HepG2 (cell line): ENCODE results near the gene DGKG. TPM values are rescaled to one million over a fixed set of nuclear protein-coding genes. Genes with fewer than 3 reads are reported as not detected.
A peak's percentile ranks its signal among the peaks of the same experiment; 100 is the strongest.

Experiments used
- ARID5B ChIP-seq: IDR thresholded peaks from 2 replicates; pipeline ENCODE4 v1.4.0; 2020; ENCODE audit warnings: mild to moderate bottlenecking, missing genetic modification reagents
- CCDC6 ChIP-seq: sonication (generic); formaldehyde crosslinking; IDR thresholded peaks from 2 replicates; pipeline ENCODE4 v1.8.1; 2022; ENCODE audit warnings: mild to moderate bottlenecking, missing genetic modification reagents, moderate library complexity
- GMEB1 ChIP-seq: sonication (generic); formaldehyde crosslinking; IDR thresholded peaks from 2 replicates; pipeline ENCODE4 v1.5.1; 2020; ENCODE audit warnings: missing genetic modification reagents, mild to moderate bottlenecking, borderline replicate concordance
- GTF3A ChIP-seq: sonication (generic); formaldehyde crosslinking; conservative IDR thresholded peaks from 2 replicates; pipeline ENCODE4 v1.4.0; 2020; ENCODE audit warnings: mild to moderate bottlenecking, missing genetic modification reagents
- KAT8 ChIP-seq: IDR thresholded peaks from 2 replicates; pipeline ENCODE4 v1.6.1; 2016; ENCODE audit warnings: missing genetic modification reagents, missing compliant biosample characterization
- SNAPC2 ChIP-seq: sonication (generic); formaldehyde crosslinking; IDR thresholded peaks from 2 replicates; pipeline ENCODE4 v1.8.1; 2022; ENCODE audit warnings: mild to moderate bottlenecking, missing genetic modification reagents
- SNAPC4 ChIP-seq: sonication (generic); formaldehyde crosslinking; IDR thresholded peaks from 2 replicates; pipeline ENCODE4 v1.4.0; 2020; ENCODE audit warnings: mild to moderate bottlenecking, missing genetic modification reagents
- SOX6 ChIP-seq, 2 experiments: fragments of 450-650 bp in 1 of 2; sonication (generic) in 1 of 2; formaldehyde crosslinking in 1 of 2; IDR thresholded peaks; 2 replicates each; pipeline versions ENCODE4 v1.4.0 to v1.6.1; 2017 to 2020; ENCODE audit warnings: antibody characterized with exemption in 1 of 2, mild to moderate bottlenecking in 1 of 2, missing genetic modification reagents in 1 of 2
- SRSF1 ChIP-seq: fragments of 200-400 bp; formaldehyde crosslinking; optimal IDR thresholded peaks from 2 replicates; pipeline ENCODE3; 2017; ENCODE audit warnings: mild to moderate bottlenecking, low read depth, low read length, moderate library complexity
- ZMYM4 ChIP-seq: sonication (generic); formaldehyde crosslinking; IDR thresholded peaks from 2 replicates; pipeline ENCODE4 v1.8.1; 2023; ENCODE audit warnings: mild to moderate bottlenecking, missing genetic modification reagents
- ZNF264 ChIP-seq: sonication (generic); formaldehyde crosslinking; IDR thresholded peaks from 2 replicates; pipeline ENCODE4 v1.4.0; 2020; ENCODE audit warnings: missing genetic modification reagents
- ZNF513 ChIP-seq: sonication (generic); formaldehyde crosslinking; conservative IDR thresholded peaks from 2 replicates; pipeline ENCODE4 v1.5.0; 2020; ENCODE audit warnings: missing genetic modification reagents
- ZNF564 ChIP-seq: sonication (generic); formaldehyde crosslinking; IDR thresholded peaks from 2 replicates; pipeline ENCODE4 v1.8.1; 2023; ENCODE audit warnings: mild to moderate bottlenecking, missing genetic modification reagents
- polyA plus RNA-seq, 8 experiments: library from polyadenylated mRNA; depleted of rRNA in 3 of 8; stranded (reverse) in 7 of 8; unstranded in 1 of 8; fragments of >200 nt; fragmentation: Illumina TruSeq in 4 of 8; extraction: Trizol in 4 of 8; gene quantifications; 2 replicates each; pipeline versions ENCODE4 v1.2.1 to v1.2.3, GENCODE V29; 2011 to 2016; ENCODE audit warnings: low read depth in 4 of 8, missing spikeins in 1 of 8, mixed read lengths in 1 of 8; ENCODE audit not compliant: insufficient read depth in 1 of 8
- total RNA-seq, 5 experiments: library from RNA; depleted of rRNA; stranded (reverse); fragments of >200 nt; fragmentation: Illumina TruSeq; extraction: Trizol; gene quantifications; 2 replicates each; pipeline ENCODE4 v1.2.3, GENCODE V29; 2016; ENCODE audit warnings: low read depth in 1 of 5
- TF ChIP-seq, protein P1 (sequence below): sonication (generic); formaldehyde crosslinking; IDR thresholded peaks from 2 replicates; pipeline ENCODE4 v1.4.0; 2020; ENCODE audit warnings: missing genetic modification reagents, low read depth, mild to moderate bottlenecking, borderline replicate concordance

Gene DGKG
- total and polyA plus RNA-seq, 2 of the 13 experiments (the other 11 are each of a cell fraction or from before 2014, with no cell fraction given) = 3.8 to 6.2 TPM

GRCh38 chr3:186259612-186260383 is 102.2 kb downstream of the DGKG start (continued):
- TF ChIP-seq SRSF1 (no peak), SNAPC4 (CRISPR knock-in tag) (0 out of 2 replicates have a peak, but pooled peaks have one; percentile 27), SOX6 (IDR thresholded peaks at IDR 0.05) (no peak), SOX6 (CRISPR knock-in tag; IDR thresholded peaks at IDR 0.05) (peak; percentile 32; the same call in 1 of the 2 replicates), GMEB1 (CRISPR knock-in tag) (no peak), ZNF264 (CRISPR knock-in tag) (peak; percentile 63; the same call in 1 of the 2 replicates), GTF3A (CRISPR knock-in tag) (no peak), CCDC6 (CRISPR knock-in tag) (0 out of 2 replicates have a peak, but pooled peaks have one; percentile 31), ZNF564 (no peak), SNAPC2 (CRISPR knock-in tag) (no peak), ZNF513 (CRISPR knock-in tag) (no peak), KAT8 (CRISPR knock-in tag) (0 out of 2 replicates have a peak, but pooled peaks have one; percentile 25), ARID5B (CRISPR knock-in tag) (0 out of 2 replicates have a peak, but pooled peaks have one; percentile 24), ZMYM4 (peak; percentile 39; the same call in 1 of the 2 replicates)
- TF ChIP-seq, protein P1, sequence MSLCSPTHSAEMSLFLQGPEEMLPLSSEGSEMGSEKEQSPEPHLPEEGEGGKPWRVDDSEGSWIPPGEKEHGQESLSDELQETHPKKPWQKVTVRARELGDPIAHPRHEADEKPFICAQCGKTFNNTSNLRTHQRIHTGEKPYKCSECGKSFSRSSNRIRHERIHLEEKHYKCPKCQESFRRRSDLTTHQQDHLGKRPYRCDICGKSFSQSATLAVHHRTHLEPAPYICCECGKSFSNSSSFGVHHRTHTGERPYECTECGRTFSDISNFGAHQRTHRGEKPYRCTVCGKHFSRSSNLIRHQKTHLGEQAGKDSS = 0 out of 2 replicates have a peak, but pooled peaks have one; percentile 8
